ENCODE data around the gene NR2C2.

The NR2C2 gene

DNA sequence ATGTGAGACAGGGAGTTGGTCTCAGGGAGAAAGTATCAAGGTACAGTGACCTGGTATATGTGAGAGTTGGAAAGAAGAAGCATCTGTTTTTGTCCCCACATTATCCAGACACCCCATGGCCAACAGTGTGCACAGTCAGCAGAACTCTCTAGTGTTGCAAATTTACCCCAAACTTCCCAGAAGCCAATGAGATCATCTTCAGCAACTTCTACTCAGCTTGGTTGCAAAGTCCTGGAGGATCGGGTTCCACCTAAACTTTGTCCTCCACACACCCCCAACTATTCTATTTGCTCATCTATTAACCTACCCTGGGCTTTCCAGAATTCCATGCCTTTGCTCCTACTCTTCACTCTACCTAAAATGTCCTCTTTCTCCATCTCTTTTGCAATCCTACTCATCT lies 135.9 kb downstream of the NR2C2 start:
- WGBS, 2 donors (ENCODE audit: extremely low coverage in 2 of 2, insufficient read length in 2 of 2, insufficient replicate concordance in 1 of 2): no CpG with 5 or more reads among the region's 1 CpG
- no peak overlapping the region for H3K4ac ChIP-seq (ENCODE audit: low read length)
- H3K27me3 ChIP-seq (ENCODE audit: control insufficient read depth in 3 of 3, insufficient read depth in 3 of 3, low read depth in 1 of 3, low read length in 3 of 3): no peaks in the 10 kb centered on the region
- H3K4me3 ChIP-seq (ENCODE audit: low read length in 2 of 2): no peak overlapping the region
- H4K91ac ChIP-seq (ENCODE audit: low read depth, low read length, poor library complexity): no peak overlapping the region
- peaks cover 38 to 93% of the 10 kb centered on the region in 2 donors for H3K36me3 ChIP-seq (replicated peaks in 1 of 2; ENCODE audit: control insufficient read depth in 2 of 2, insufficient read depth in 2 of 2, low read length in 2 of 2)
- H3K4me1 ChIP-seq (ENCODE audit: control insufficient read depth in 2 of 2, insufficient read depth in 1 of 2, low read depth in 1 of 2, low read length in 2 of 2): no peaks in the 10 kb centered on the region
- no peak for DNase-seq (ENCODE audit: low spot score)
- no peak overlapping the region for H4K8ac ChIP-seq (ENCODE audit: low read depth, low read length)
- H3K14ac ChIP-seq (ENCODE audit: low read length): no peak overlapping the region
- no peak overlapping the region for H3K27ac ChIP-seq (replicated peaks; ENCODE audit: low read length)
- no peak overlapping the region for H2AFZ ChIP-seq (ENCODE audit: low read length)
- no peak overlapping the region for H3K23ac ChIP-seq (ENCODE audit: low read depth, low read length, poor library complexity)
- no peak overlapping the region for H2BK15ac ChIP-seq (ENCODE audit: low read length)
- H2BK120ac ChIP-seq (ENCODE audit: low read depth, low read length): no peak overlapping the region
- peaks cover 0 to 1% of the 10 kb centered on the region in 2 donors for H3K9me3 ChIP-seq (replicated peaks in 1 of 2; ENCODE audit: control insufficient read depth in 2 of 2, insufficient read depth in 1 of 2, low read depth in 1 of 2, low read length in 2 of 2)
- no peak overlapping the region for H2BK5ac ChIP-seq (ENCODE audit: low read length)
- H3K9ac ChIP-seq (ENCODE audit: low read depth, low read length, poor library complexity): no peak overlapping the region
- no peak overlapping the region for H3K4me2 ChIP-seq (ENCODE audit: insufficient read depth, low read length, poor library complexity, severe bottlenecking)
- H2BK12ac ChIP-seq (ENCODE audit: low read length): no peak overlapping the region
- H3K18ac ChIP-seq (ENCODE audit: low read length): no peak overlapping the region
- H3K79me1 ChIP-seq (ENCODE audit: low read depth, low read length): no peaks in the 10 kb centered on the region
- no peak overlapping the region for H2AK5ac ChIP-seq (ENCODE audit: low read depth, low read length)

DNA sequence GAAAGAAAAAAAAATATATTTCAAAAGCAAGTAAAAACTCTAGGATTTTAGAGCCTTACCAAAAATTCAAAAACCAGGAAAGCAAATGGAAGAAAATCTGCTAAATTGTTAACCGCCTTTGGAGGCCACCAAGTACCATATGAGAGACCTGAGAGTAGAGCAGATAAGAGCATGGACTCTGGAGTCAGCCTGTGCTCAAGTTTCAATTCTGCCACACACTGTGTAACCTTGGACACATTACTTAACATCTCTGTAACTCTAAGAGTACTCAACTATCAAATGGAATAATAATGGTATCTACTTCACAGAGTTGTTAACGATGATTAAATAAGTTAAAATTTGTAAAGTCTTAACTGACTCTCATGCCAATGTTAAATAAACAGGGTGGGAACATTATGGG lies 138.9 kb downstream of the NR2C2 start:
- Histone ChIP-seq H3K4me2 (ENCODE audit: insufficient read depth, low read length, poor library complexity, severe bottlenecking) (no peak overlapping the region), H3K79me1 (ENCODE audit: low read depth, low read length) (no peaks in the 10 kb centered on the region), H3K4me3 (ENCODE audit: low read length in 2 of 2) (no peak overlapping the region), H3K9me3 (replicated peaks in 1 of 2; ENCODE audit: control insufficient read depth in 2 of 2, insufficient read depth in 1 of 2, low read depth in 1 of 2, low read length in 2 of 2) (peaks cover 0 to 1% of the 10 kb centered on the region in 2 donors), H4K8ac (ENCODE audit: low read depth, low read length) (no peak overlapping the region), H3K18ac (ENCODE audit: low read length) (no peak overlapping the region), H2BK15ac (ENCODE audit: low read length) (no peak overlapping the region), H2BK120ac (ENCODE audit: low read depth, low read length) (no peak overlapping the region), H2BK12ac (ENCODE audit: low read length) (no peak overlapping the region), H3K4me1 (ENCODE audit: control insufficient read depth in 2 of 2, insufficient read depth in 1 of 2, low read depth in 1 of 2, low read length in 2 of 2) (no peaks in the 10 kb centered on the region), H3K36me3 (replicated peaks in 1 of 2; ENCODE audit: control insufficient read depth in 2 of 2, insufficient read depth in 2 of 2, low read length in 2 of 2) (peaks cover 38 to 92% of the 10 kb centered on the region in 2 donors), H3K27ac (replicated peaks; ENCODE audit: low read length) (no peak overlapping the region), H2AFZ (ENCODE audit: low read length) (no peak overlapping the region), H2BK5ac (ENCODE audit: low read length) (no peak overlapping the region), H3K4ac (ENCODE audit: low read length) (no peak overlapping the region), H3K23ac (ENCODE audit: low read depth, low read length, poor library complexity) (no peak overlapping the region), H3K14ac (ENCODE audit: low read length) (no peak overlapping the region), H3K9ac (ENCODE audit: low read depth, low read length, poor library complexity) (no peak overlapping the region), H2AK5ac (ENCODE audit: low read depth, low read length) (no peak overlapping the region), H3K27me3 (ENCODE audit: control insufficient read depth in 3 of 3, insufficient read depth in 3 of 3, low read depth in 1 of 3, low read length in 3 of 3) (no peaks in the 10 kb centered on the region), H4K91ac (ENCODE audit: low read depth, low read length, poor library complexity) (no peak overlapping the region)
- DNase-seq (ENCODE audit: low spot score): no peak
- WGBS, 2 donors (ENCODE audit: extremely low coverage in 2 of 2, insufficient read length in 2 of 2, insufficient replicate concordance in 1 of 2): no CpG with 5 or more reads among the region's 2 CpGs

DNA sequence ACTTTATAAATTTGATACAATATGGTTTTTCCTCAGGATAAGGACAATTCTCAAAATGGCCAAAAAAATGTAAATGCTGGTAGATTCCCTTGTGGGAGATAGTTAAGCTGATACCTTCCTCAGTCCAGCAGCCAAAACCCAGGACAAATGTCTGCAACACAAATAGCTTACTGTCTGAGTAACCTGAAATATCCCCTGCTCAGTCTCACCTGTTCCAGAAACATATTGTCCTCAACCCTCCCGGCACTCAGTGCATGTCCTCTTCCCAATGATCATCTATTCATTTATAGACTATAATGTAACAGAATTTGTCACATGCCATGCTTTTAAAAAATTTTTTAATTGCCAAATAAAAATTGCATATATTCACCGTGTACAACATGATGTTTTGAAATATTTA lies 139.3 kb downstream of the NR2C2 start:
- Histone ChIP-seq H3K27ac (replicated peaks; ENCODE audit: low read length) (no peak overlapping the region), H2BK15ac (ENCODE audit: low read length) (no peak overlapping the region), H3K4me1 (ENCODE audit: control insufficient read depth in 2 of 2, insufficient read depth in 1 of 2, low read depth in 1 of 2, low read length in 2 of 2) (no peaks in the 10 kb centered on the region), H2AK5ac (ENCODE audit: low read depth, low read length) (no peak overlapping the region), H2AFZ (ENCODE audit: low read length) (no peak overlapping the region), H3K14ac (ENCODE audit: low read length) (no peak overlapping the region), H3K4me3 (ENCODE audit: low read length in 2 of 2) (no peak overlapping the region), H3K9me3 (replicated peaks in 1 of 2; ENCODE audit: control insufficient read depth in 2 of 2, insufficient read depth in 1 of 2, low read depth in 1 of 2, low read length in 2 of 2) (no peaks in the 10 kb centered on the region), H4K91ac (ENCODE audit: low read depth, low read length, poor library complexity) (no peak overlapping the region), H4K8ac (ENCODE audit: low read depth, low read length) (no peak overlapping the region), H3K4me2 (ENCODE audit: insufficient read depth, low read length, poor library complexity, severe bottlenecking) (no peak overlapping the region), H3K27me3 (ENCODE audit: control insufficient read depth in 3 of 3, insufficient read depth in 3 of 3, low read depth in 1 of 3, low read length in 3 of 3) (no peaks in the 10 kb centered on the region), H3K23ac (ENCODE audit: low read depth, low read length, poor library complexity) (no peak overlapping the region), H3K79me1 (ENCODE audit: low read depth, low read length) (no peaks in the 10 kb centered on the region), H3K18ac (ENCODE audit: low read length) (no peak overlapping the region), H2BK5ac (ENCODE audit: low read length) (no peak overlapping the region), H2BK120ac (ENCODE audit: low read depth, low read length) (no peak overlapping the region), H3K4ac (ENCODE audit: low read length) (no peak overlapping the region), H3K36me3 (replicated peaks in 1 of 2; ENCODE audit: control insufficient read depth in 2 of 2, insufficient read depth in 2 of 2, low read length in 2 of 2) (peaks cover 33 to 92% of the 10 kb centered on the region in 2 donors), H3K9ac (ENCODE audit: low read depth, low read length, poor library complexity) (no peak overlapping the region), H2BK12ac (ENCODE audit: low read length) (no peak overlapping the region)
- DNase-seq (ENCODE audit: low spot score): no peak
- no CpG with 5 or more reads among the region's 2 CpGs for WGBS, 2 donors (ENCODE audit: extremely low coverage in 2 of 2, insufficient read length in 2 of 2, insufficient replicate concordance in 1 of 2)

DNA sequence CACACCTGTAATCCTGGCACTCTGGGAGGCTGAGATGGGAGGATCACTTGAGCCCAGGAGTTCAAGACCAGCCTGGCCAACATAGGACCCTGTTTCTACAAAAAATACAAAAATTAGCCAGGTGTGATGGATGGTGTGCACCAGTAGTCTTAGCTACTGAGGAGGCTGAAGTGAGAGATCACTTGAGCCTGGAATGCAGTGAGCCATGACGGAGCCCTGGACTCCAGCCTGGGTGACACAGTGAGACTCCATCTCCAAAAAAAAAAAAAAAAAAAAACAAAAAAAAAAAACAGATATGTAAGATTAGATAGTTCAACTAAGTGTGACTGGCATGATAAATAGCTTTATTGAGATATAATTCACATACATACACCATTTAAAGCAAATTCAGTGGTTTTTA lies 141.8 kb downstream of the NR2C2 start:
- Histone ChIP-seq H3K36me3 (replicated peaks in 1 of 2; ENCODE audit: control insufficient read depth in 2 of 2, insufficient read depth in 2 of 2, low read length in 2 of 2) (peaks cover 20 to 92% of the 10 kb centered on the region in 2 donors), H2BK120ac (ENCODE audit: low read depth, low read length) (no peak overlapping the region), H3K79me1 (ENCODE audit: low read depth, low read length) (no peaks in the 10 kb centered on the region), H2BK5ac (ENCODE audit: low read length) (no peak overlapping the region), H2BK12ac (ENCODE audit: low read length) (no peak overlapping the region), H3K4me3 (ENCODE audit: low read length in 2 of 2) (no peak overlapping the region), H2AFZ (ENCODE audit: low read length) (no peak overlapping the region), H3K27me3 (ENCODE audit: control insufficient read depth in 3 of 3, insufficient read depth in 3 of 3, low read depth in 1 of 3, low read length in 3 of 3) (no peaks in the 10 kb centered on the region), H3K23ac (ENCODE audit: low read depth, low read length, poor library complexity) (no peak overlapping the region), H3K14ac (ENCODE audit: low read length) (no peak overlapping the region), H3K27ac (replicated peaks; ENCODE audit: low read length) (no peak overlapping the region), H3K4me2 (ENCODE audit: insufficient read depth, low read length, poor library complexity, severe bottlenecking) (no peak overlapping the region), H4K91ac (ENCODE audit: low read depth, low read length, poor library complexity) (no peak overlapping the region), H3K4me1 (ENCODE audit: control insufficient read depth in 2 of 2, insufficient read depth in 1 of 2, low read depth in 1 of 2, low read length in 2 of 2) (no peaks in the 10 kb centered on the region), H3K9ac (ENCODE audit: low read depth, low read length, poor library complexity) (no peak overlapping the region), H4K8ac (ENCODE audit: low read depth, low read length) (no peak overlapping the region), H3K18ac (ENCODE audit: low read length) (no peak overlapping the region), H2AK5ac (ENCODE audit: low read depth, low read length) (no peak overlapping the region), H3K4ac (ENCODE audit: low read length) (no peak overlapping the region), H3K9me3 (replicated peaks in 1 of 2; ENCODE audit: control insufficient read depth in 2 of 2, insufficient read depth in 1 of 2, low read depth in 1 of 2, low read length in 2 of 2) (no peaks in the 10 kb centered on the region), H2BK15ac (ENCODE audit: low read length) (no peak overlapping the region)
- DNase-seq (ENCODE audit: low spot score): no peak
- no CpG with 5 or more reads among the region's 1 CpG for WGBS, 2 donors (ENCODE audit: extremely low coverage in 2 of 2, insufficient read length in 2 of 2, insufficient replicate concordance in 1 of 2)
